GM12875 (cell line): ENCODE data around the gene BRCA2.

Source experiments
- H3K4me3 ChIP-seq: one replicate; pipeline ENCODE4 v1.5.1; 2011; ENCODE audit warnings: low read depth, low read length, control low read depth
- CTCF ChIP-seq: IDR thresholded peaks from 2 replicates; pipeline ENCODE4 v1.5.1; 2011; ENCODE audit warnings: low read depth, mild to moderate bottlenecking, control low read depth, inconsistent platforms, low read length, moderate library complexity, borderline replicate concordance; ENCODE audit not compliant: insufficient read depth

Gene BRCA2

GRCh38 chr13:32390048-32390447 lies 74.7 kb downstream of the BRCA2 start:
- TF ChIP-seq CTCF: no peak
- no peak overlapping the region for H3K4me3 ChIP-seq

DNA sequence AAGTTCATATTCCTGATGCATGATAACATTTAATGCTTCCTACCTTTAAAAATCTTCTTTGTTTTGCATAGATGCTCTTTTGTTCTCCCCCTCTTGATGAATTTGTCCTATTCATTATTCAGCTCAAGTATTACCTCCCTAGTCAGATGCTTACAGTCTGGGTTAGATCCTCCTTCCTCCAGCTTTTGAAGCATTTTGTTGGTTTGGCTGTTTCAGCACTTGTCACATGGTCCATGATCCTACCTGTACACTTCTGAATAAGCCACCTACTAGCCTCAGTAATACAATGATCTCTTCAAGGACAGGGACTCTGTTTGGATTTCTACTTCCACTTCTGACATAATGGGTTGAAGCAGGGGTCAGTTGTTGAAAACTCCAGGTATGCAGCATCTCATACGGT lies 75.2 kb downstream of the BRCA2 start:
- no peak for TF ChIP-seq CTCF
- no peak overlapping the region for H3K4me3 ChIP-seq

- TF ChIP-seq CTCF: no peak
- no peak overlapping the region for H3K4me3 ChIP-seq
These were observed 75.9 kb downstream of the BRCA2 start for GRCh38 chr13:32391101-32391619.

- no peak for TF ChIP-seq CTCF
- H3K4me3 ChIP-seq: no peak overlapping the region
These were observed 87.8 kb downstream of the BRCA2 start for GRCh38 chr13:32403108-32403507.

DNA sequence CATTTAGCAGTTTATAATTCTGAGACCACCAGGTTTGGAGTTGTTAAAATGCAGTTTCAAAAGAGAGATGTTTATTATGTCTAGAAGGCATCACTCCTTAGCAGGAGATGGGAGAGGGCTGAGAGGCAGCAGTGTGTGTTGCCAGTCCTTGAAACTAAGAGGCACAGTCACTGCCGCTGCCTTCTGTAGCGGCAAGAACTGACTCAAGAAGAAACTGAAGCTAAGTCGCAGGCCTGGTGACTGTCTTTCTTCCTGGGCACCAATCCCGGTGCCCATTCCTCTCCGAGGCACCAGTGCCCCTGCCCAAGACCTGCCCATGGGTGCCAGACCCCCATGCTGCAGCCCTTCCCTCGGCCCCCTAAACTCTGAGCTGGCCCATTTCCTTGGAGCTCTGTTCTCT lies 92.5 kb downstream of the BRCA2 start:
- TF ChIP-seq CTCF: no peak
- H3K4me3 ChIP-seq: no peak overlapping the region

GRCh38 chr13:32408296-32409000 lies 93.1 kb downstream of the BRCA2 start:
- H3K4me3 ChIP-seq: no peak overlapping the region
- TF ChIP-seq CTCF: no peak

- no peak for TF ChIP-seq CTCF
- H3K4me3 ChIP-seq: no peak overlapping the region
These were observed 93.6 kb downstream of the BRCA2 start for GRCh38 chr13:32409001-32409313.
